ENCODE data around the gene NSD2. TPM values are rescaled to one million over a fixed set of nuclear protein-coding genes. Genes with fewer than 3 reads are reported as not detected.

NSD2 gene
- total and polyA plus RNA-seq, 2 donors (not counting 1 experiment from before 2014, with no cell fraction given): 14.2 to 64.8 TPM

GRCh38 chr4:1883583-1883982 is 12.4 kb downstream of the NSD2 start:
- DNase-seq: no peak
- peaks cover 8% of the 10 kb centered on the region for H4K20me1 ChIP-seq (ENCODE audit: control insufficient read depth, insufficient read depth, low read length, poor library complexity, severe bottlenecking)
- peaks cover 0 to 5% of the 10 kb centered on the region in 2 donors for H3K4me1 ChIP-seq (ENCODE audit: control insufficient read depth in 2 of 2, insufficient read depth in 2 of 2, low read length in 2 of 2)
- H3K4me3 Mint-ChIP-seq: no peak overlapping the region
- H3K9ac ChIP-seq (ENCODE audit: low read length): no peak overlapping the region
- H3K27ac Mint-ChIP-seq: no peak overlapping the region
- H3K4me2 ChIP-seq (replicated peaks; ENCODE audit: low read depth, low read length, poor library complexity, severe bottlenecking): no peak overlapping the region
- H3K9me3 ChIP-seq (ENCODE audit: control extremely low read depth in 1 of 3, control insufficient read depth in 2 of 3, insufficient read depth in 1 of 3, low read length in 2 of 3): no peaks in the 10 kb centered on the region
- peaks cover 96% of the 10 kb centered on the region for H3K79me2 ChIP-seq (ENCODE audit: control insufficient read depth, insufficient read depth, low read length)
- peaks cover 4% of the 10 kb centered on the region for H3K9me3 Mint-ChIP-seq (ENCODE audit: insufficient read depth)
- intact Hi-C loops (cut with micrococcal nuclease): no loop called here
- H3K27me3 Mint-ChIP-seq: no peaks in the 10 kb centered on the region
- no peak overlapping the region for H2AFZ ChIP-seq (ENCODE audit: insufficient read depth, low read depth, low read length, poor library complexity, severe bottlenecking)
- TF ChIP-seq EZH2 (IDR thresholded peaks at IDR 0.05; ENCODE audit: borderline replicate concordance, insufficient read depth, low read depth, low read length, poor library complexity, severe bottlenecking): no peak
- TF ChIP-seq, protein P1, sequence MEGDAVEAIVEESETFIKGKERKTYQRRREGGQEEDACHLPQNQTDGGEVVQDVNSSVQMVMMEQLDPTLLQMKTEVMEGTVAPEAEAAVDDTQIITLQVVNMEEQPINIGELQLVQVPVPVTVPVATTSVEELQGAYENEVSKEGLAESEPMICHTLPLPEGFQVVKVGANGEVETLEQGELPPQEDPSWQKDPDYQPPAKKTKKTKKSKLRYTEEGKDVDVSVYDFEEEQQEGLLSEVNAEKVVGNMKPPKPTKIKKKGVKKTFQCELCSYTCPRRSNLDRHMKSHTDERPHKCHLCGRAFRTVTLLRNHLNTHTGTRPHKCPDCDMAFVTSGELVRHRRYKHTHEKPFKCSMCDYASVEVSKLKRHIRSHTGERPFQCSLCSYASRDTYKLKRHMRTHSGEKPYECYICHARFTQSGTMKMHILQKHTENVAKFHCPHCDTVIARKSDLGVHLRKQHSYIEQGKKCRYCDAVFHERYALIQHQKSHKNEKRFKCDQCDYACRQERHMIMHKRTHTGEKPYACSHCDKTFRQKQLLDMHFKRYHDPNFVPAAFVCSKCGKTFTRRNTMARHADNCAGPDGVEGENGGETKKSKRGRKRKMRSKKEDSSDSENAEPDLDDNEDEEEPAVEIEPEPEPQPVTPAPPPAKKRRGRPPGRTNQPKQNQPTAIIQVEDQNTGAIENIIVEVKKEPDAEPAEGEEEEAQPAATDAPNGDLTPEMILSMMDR (IDR thresholded peaks at IDR 0.05): no peak
- no peaks in the 10 kb centered on the region for H3K27me3 ChIP-seq (replicated peaks in 1 of 4; ENCODE audit: control extremely low read depth in 1 of 4, control insufficient read depth in 3 of 4, insufficient read depth in 4 of 4, low read length in 3 of 4)
- ChIA-PET POLR2A (no interaction called here), CTCF (interaction anchor here (2.0 kb wide), 1 partner anchor 16 kb away, joined by 8 read pairs; no protein-coding TSS in a partner anchor)
- H3K4me1 Mint-ChIP-seq: peaks cover 27% of the 10 kb centered on the region
- 89% methylated on average over 4 of the region's 8 CpGs for WGBS (ENCODE audit: insufficient coverage)
- H3K4me3 ChIP-seq (ENCODE audit: control extremely low read depth in 1 of 5, extremely low read depth in 1 of 5, insufficient read depth in 1 of 5, low read depth in 2 of 5, low read length in 4 of 5): no peak overlapping the region
- ATAC-seq (ENCODE audit: low read depth): no peak
- no peak overlapping the region for H3K27ac ChIP-seq (ENCODE audit: low read length in 2 of 2)
- H3K36me3 ChIP-seq (replicated peaks in 1 of 2; ENCODE audit: control extremely low read depth in 1 of 2, control insufficient read depth in 1 of 2, extremely low read depth in 1 of 2, insufficient read depth in 2 of 2, low read length in 1 of 2): no peaks in the 10 kb centered on the region

GRCh38 chr4:1885414-1885813 is 14.2 kb downstream of the NSD2 start:
- peaks cover 4% of the 10 kb centered on the region for H3K9me3 Mint-ChIP-seq (ENCODE audit: insufficient read depth)
- intact Hi-C loops (cut with micrococcal nuclease): no loop called here
- H3K9me3 ChIP-seq (ENCODE audit: control extremely low read depth in 1 of 3, control insufficient read depth in 2 of 3, insufficient read depth in 1 of 3, low read length in 2 of 3): no peaks in the 10 kb centered on the region
- H4K20me1 ChIP-seq (ENCODE audit: control insufficient read depth, insufficient read depth, low read length, poor library complexity, severe bottlenecking): peaks cover 8% of the 10 kb centered on the region
- no peaks in the 10 kb centered on the region for H3K27me3 ChIP-seq (replicated peaks in 1 of 4; ENCODE audit: control extremely low read depth in 1 of 4, control insufficient read depth in 3 of 4, insufficient read depth in 4 of 4, low read length in 3 of 4)
- no peak overlapping the region for H3K9ac ChIP-seq (ENCODE audit: low read length)
- CTCF ChIA-PET: no interaction called here
- peaks cover 0 to 5% of the 10 kb centered on the region in 2 donors for H3K4me1 ChIP-seq (ENCODE audit: control insufficient read depth in 2 of 2, insufficient read depth in 2 of 2, low read length in 2 of 2)
- H3K4me2 ChIP-seq (replicated peaks; ENCODE audit: low read depth, low read length, poor library complexity, severe bottlenecking): no peak overlapping the region
- no peaks in the 10 kb centered on the region for H3K27me3 Mint-ChIP-seq
- no peak for ATAC-seq (ENCODE audit: low read depth)
- H2AFZ ChIP-seq (ENCODE audit: insufficient read depth, low read depth, low read length, poor library complexity, severe bottlenecking): no peak overlapping the region
- H3K79me2 ChIP-seq (ENCODE audit: control insufficient read depth, insufficient read depth, low read length): peaks cover 98% of the 10 kb centered on the region
- no peaks in the 10 kb centered on the region for H3K36me3 ChIP-seq (replicated peaks in 1 of 2; ENCODE audit: control extremely low read depth in 1 of 2, control insufficient read depth in 1 of 2, extremely low read depth in 1 of 2, insufficient read depth in 2 of 2, low read length in 1 of 2)
- POLR2A ChIA-PET: no interaction called here
- TF ChIP-seq, protein P1 (IDR thresholded peaks at IDR 0.05): no peak
- no peak for TF ChIP-seq EZH2 (IDR thresholded peaks at IDR 0.05; ENCODE audit: borderline replicate concordance, insufficient read depth, low read depth, low read length, poor library complexity, severe bottlenecking)
- H3K4me3 Mint-ChIP-seq: no peak overlapping the region
- no peak overlapping the region for H3K4me3 ChIP-seq (ENCODE audit: control extremely low read depth in 1 of 5, extremely low read depth in 1 of 5, insufficient read depth in 1 of 5, low read depth in 2 of 5, low read length in 4 of 5)
- H3K27ac Mint-ChIP-seq: no peak overlapping the region
- H3K27ac ChIP-seq (ENCODE audit: low read length in 2 of 2): no peak overlapping the region
- H3K4me1 Mint-ChIP-seq: peaks cover 24% of the 10 kb centered on the region
- no CpG with 5 or more reads among the region's 2 CpGs for WGBS (ENCODE audit: insufficient coverage)
- no peak for DNase-seq
